HL-60 (cell line): ENCODE results near the gene CERS6.
A peak's percentile ranks its signal among the peaks of the same experiment; 100 is the strongest.

Experiments
- DNase-seq, 2 experiments: peaks; one replicate each; pipeline ENCODE4 v3.0.0-alpha.2; 2010 to 2020; ENCODE audit warnings: low read depth in 1 of 2, low spot score in 1 of 2
- H3K27ac ChIP-seq: fragments of 250-450 bp; sonication (Bioruptor Pico); replicated peaks from 2 replicates; pipeline ENCODE4 v1.5.1; 2020; ENCODE audit warnings: mild to moderate bottlenecking, moderate library complexity
- H3K27me3 ChIP-seq: fragments of 250-450 bp; sonication (Bioruptor Pico); 2 replicates; pipeline ENCODE4 v1.5.1; 2021; ENCODE audit warnings: mild to moderate bottlenecking, moderate library complexity; ENCODE audit not compliant: insufficient read depth, poor library complexity, severe bottlenecking
- H3K4me3 ChIP-seq: replicated peaks from 2 replicates; pipeline ENCODE4 v1.5.1; 2011; ENCODE audit warnings: mild to moderate bottlenecking, control low read depth, low read length; ENCODE audit not compliant: insufficient read depth
- CTCF ChIP-seq: IDR thresholded peaks from one replicate; pipeline ENCODE4 v1.5.1; 2011; ENCODE audit warnings: low read length, control low read depth, inconsistent platforms; ENCODE audit not compliant: insufficient read depth
- GABPA ChIP-seq: IDR thresholded peaks from 2 replicates; pipeline ENCODE4 v1.6.1; 2012; ENCODE audit warnings: low read depth
- POLR2AphosphoS5 ChIP-seq: IDR thresholded peaks from 2 replicates; pipeline ENCODE4 v1.6.1; 2012; ENCODE audit warnings: low read depth
- REST ChIP-seq: IDR thresholded peaks from 2 replicates; pipeline ENCODE4 v1.6.1; 2012; ENCODE audit warnings: low read depth; ENCODE audit not compliant: insufficient replicate concordance
- SPI1 ChIP-seq: IDR thresholded peaks from 2 replicates; pipeline ENCODE4 v1.6.1; 2012; ENCODE audit warnings: low read depth, mild to moderate bottlenecking, borderline replicate concordance

CERS6 gene

GRCh38 chr2:168574856-168575630 lies 119.0 kb downstream of the CERS6 start:
- DNase-seq, result no peak
- Histone ChIP-seq H3K27ac (no peak overlapping the region), H3K27me3 (no peaks in the 10 kb centered on the region), H3K4me3 (no peak overlapping the region)
- TF ChIP-seq POLR2AphosphoS5, result no peak
- TF ChIP-seq SPI1, result peak; percentile 71; the same call in 1 of the 2 replicates

- no peak for DNase-seq
- Histone ChIP-seq H3K4me3 (no peak overlapping the region), H3K27me3 (no peaks in the 10 kb centered on the region), H3K27ac (no peak overlapping the region)
- TF ChIP-seq SPI1, result no peak
- no peak for TF ChIP-seq REST
- TF ChIP-seq GABPA, result no peak
- no peak for TF ChIP-seq CTCF
- TF ChIP-seq POLR2AphosphoS5, result no peak
Observed at GRCh38 chr2:168577885-168578284, 121.8 kb downstream of the CERS6 start.

- H3K4me3 ChIP-seq, result no peak overlapping the region
- no peaks in the 10 kb centered on the region for H3K27me3 ChIP-seq
- H3K27ac ChIP-seq, result no peak overlapping the region
- no peak for DNase-seq
- TF ChIP-seq CTCF (no peak), POLR2AphosphoS5 (no peak), REST (no peak), GABPA (no peak), SPI1 (no peak)
Observed at GRCh38 chr2:168583064-168583709, 127.1 kb downstream of the CERS6 start.

- Histone ChIP-seq H3K4me3 (no peak overlapping the region), H3K27me3 (no peaks in the 10 kb centered on the region), H3K27ac (no peak overlapping the region)
- DNase-seq, result no peak
- TF ChIP-seq POLR2AphosphoS5 (no peak), GABPA (no peak), SPI1 (no peak), REST (no peak), CTCF (no peak)
Observed at GRCh38 chr2:168583710-168584521, 127.8 kb downstream of the CERS6 start.
